ENCODE data around the gene CLASRP. TPM values are rescaled to one million over a fixed set of nuclear protein-coding genes. Genes with fewer than 3 reads are reported as not detected.

Gene CLASRP
- total and polyA plus RNA-seq, 9 of the 15 experiments (the other 6 are each of a cell fraction or from before 2014, with no cell fraction given): 0.94 to 86.3 (median 44.0) TPM

DNA sequence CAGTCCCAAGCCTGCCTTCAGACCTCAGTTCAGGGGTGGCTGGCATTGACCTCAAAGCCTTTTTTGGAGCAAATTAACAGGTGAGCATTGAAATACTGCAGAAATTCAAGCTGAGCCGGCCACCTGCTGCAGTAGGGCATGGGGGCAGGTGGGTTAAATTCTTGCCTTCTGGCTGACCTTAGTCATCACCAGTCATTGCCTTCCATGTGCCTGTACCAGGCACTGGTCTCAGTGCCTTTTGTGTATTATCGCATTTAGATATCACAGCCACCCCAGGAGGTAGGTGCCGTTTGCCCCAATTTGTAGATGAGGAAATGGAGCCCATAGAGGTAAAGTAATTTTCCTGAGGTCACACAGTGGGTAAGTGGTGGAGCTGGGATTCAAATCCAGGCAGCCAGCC is 61.4 kb downstream of the CLASRP start:
- Histone ChIP-seq H3K36me3 (ENCODE audit: control insufficient read depth, insufficient read depth, low read length) (peaks cover 62% of the 10 kb centered on the region; the same call in 2 of the 3 replicates), H3K4me3 (no peak overlapping the region), H3K79me2 (ENCODE audit: control insufficient read depth, insufficient read depth, low read length) (peaks cover 97% of the 10 kb centered on the region), H3K9ac (ENCODE audit: insufficient read depth in 1 of 2, low read depth in 2 of 2, low read length in 2 of 2) (peak overlapping the region in 1 of 2 experiments; percentile 63; a peak in 1 of 4 replicates), H3K4me2 (ENCODE audit: insufficient read depth, low read length) (no peak overlapping the region), H3K27ac (ENCODE audit: extremely low read depth, low read depth, low read length) (no peak overlapping the region), H4K20me1 (replicated peaks; ENCODE audit: control insufficient read depth, insufficient read depth, low read length) (peaks cover 78% of the 10 kb centered on the region), H3K27me3 (ENCODE audit: control insufficient read depth in 2 of 2, insufficient read depth in 2 of 2, low read length in 2 of 2) (no peaks in the 10 kb centered on the region), H3K9me1 (ENCODE audit: control insufficient read depth, insufficient read depth, low read length) (peaks cover 15% of the 10 kb centered on the region), H2AFZ (ENCODE audit: low read depth, low read length) (no peak overlapping the region), H3K9me3 (replicated peaks; ENCODE audit: control insufficient read depth, insufficient read depth, low read depth, low read length) (no peaks in the 10 kb centered on the region), H3K4me1 (replicated peaks in 1 of 2; ENCODE audit: control insufficient read depth in 2 of 2, insufficient read depth in 2 of 2, low read length in 2 of 2) (peaks cover 37 to 63% of the 10 kb centered on the region in 2 experiments)
- TF ChIP-seq KDM1A (IDR thresholded peaks at IDR 0.05) (no peak), ZBTB7A (IDR thresholded peaks at IDR 0.05; ENCODE audit: borderline replicate concordance, control insufficient read depth, low read depth, low read length) (no peak), PHF20 (IDR thresholded peaks at IDR 0.05; ENCODE audit: partially characterized antibody) (no peak), FOS (IDR thresholded peaks at IDR 0.05; ENCODE audit: extremely low read depth, insufficient read length) (no peak), ZNF121 (CRISPR knock-in tag; conservative IDR thresholded peaks at IDR 0.05) (no peak), BRD4 (IDR thresholded peaks at IDR 0.05) (no peak), NBN (IDR thresholded peaks at IDR 0.05; ENCODE audit: low read depth) (no peak), POLR3A (IDR thresholded peaks at IDR 0.05; ENCODE audit: borderline replicate concordance, extremely low read depth, insufficient read depth, insufficient read length) (no peak), SAFB (IDR thresholded peaks at IDR 0.05; ENCODE audit: borderline replicate concordance, low read depth, low read length) (no peak), ZNF24 (IDR thresholded peaks at IDR 0.05) (no peak), TCFL5 (CRISPR knock-in tag; conservative IDR thresholded peaks at IDR 0.05) (no peak), CEBPB (tag; IDR thresholded peaks at IDR 0.05) (no peak)
- TF ChIP-seq, protein P1, sequence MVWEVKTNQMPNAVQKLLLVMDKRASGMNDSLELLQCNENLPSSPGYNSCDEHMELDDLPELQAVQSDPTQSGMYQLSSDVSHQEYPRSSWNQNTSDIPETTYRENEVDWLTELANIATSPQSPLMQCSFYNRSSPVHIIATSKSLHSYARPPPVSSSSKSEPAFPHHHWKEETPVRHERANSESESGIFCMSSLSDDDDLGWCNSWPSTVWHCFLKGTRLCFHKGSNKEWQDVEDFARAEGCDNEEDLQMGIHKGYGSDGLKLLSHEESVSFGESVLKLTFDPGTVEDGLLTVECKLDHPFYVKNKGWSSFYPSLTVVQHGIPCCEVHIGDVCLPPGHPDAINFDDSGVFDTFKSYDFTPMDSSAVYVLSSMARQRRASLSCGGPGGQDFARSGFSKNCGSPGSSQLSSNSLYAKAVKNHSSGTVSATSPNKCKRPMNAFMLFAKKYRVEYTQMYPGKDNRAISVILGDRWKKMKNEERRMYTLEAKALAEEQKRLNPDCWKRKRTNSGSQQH (CRISPR knock-in tag; IDR thresholded peaks at IDR 0.05): no peak
- TF ChIP-seq, protein P2, sequence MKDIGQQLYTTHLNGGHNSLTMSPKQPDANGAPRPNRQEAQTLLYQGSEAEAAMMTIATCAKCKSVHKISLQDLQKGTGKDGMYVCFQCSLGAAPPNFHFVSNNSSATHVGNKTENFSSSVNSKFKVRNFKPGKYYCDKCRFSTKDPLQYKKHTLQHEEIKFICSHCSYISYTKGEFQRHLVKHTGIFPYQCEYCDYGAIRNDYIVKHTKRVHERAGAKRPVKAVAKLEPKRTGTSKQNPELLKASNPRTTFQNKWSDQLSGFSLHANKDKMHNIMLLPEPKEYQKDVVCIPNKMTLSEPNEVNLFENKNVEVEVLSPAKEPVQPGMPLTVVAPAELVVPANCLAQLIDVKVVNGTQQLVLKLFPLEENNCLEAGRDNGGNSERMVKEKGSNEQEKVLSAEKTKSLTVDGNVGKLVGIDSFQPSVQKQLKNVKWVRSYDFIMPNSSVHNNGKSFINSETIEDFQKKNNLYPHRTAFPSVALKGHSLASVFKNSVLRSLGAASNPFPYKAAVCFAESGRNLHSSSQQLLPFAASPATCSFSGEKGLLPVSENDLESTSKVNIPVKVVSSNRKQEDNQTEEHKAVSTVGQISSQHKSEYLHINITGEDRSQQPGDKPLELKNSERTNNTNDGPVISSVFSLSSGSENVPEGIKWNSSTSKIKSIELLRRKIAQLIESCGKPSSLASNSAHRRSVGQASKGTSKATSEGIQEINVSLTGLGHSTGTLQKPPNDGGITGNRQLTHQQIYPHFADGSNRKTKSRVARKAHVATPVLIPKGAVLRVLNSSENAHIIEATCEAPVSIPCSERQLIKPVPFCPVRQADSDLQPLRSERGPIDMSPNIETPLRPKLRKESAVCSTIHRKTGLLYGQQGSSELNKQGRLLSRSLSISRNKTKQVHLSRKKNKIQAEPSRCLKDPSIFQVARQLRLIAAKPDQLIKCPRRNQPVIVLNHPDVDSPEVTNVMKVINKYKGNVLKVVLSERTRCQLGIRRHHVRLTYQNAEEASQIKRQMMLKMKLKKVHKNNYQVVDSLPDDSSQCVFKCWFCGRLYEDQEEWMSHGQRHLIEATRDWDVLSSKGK (CRISPR knock-in tag; IDR thresholded peaks at IDR 0.05): no peak
- no peak for ATAC-seq
- 87% methylated on average over 3 of the region's 3 CpGs for WGBS (ENCODE audit: insufficient coverage, low coverage, missing lambda C conversion rate)
- DNase-seq (ENCODE audit: extremely low read depth in 1 of 4, low spot score in 3 of 4): no peak
- CTCF ChIA-PET (ENCODE audit: low intra/inter-chr PET ratio): no interaction called here
- no TSS peak for BruUV-seq (replicated peaks)
- FAIRE-seq: no peak
- POLR2A ChIA-PET: interaction anchor here (1.0 kb wide), 1 partner anchor 14 kb away, joined by 4 read pairs; no protein-coding TSS in a partner anchor
- intact Hi-C loops (cut with micrococcal nuclease) (no loop called here), in situ Hi-C loops (cut with MboI) (no loop called here)
